ENCODE results near the gene PTGES3L. TPM values are rescaled to one million over a fixed set of nuclear protein-coding genes. Genes with fewer than 3 reads are reported as not detected.

Gene PTGES3L
- total and polyA plus RNA-seq, 2 of the 13 experiments (the other 11 are each of a cell fraction or from before 2014, with no cell fraction given) = 1.2 to 2.9 TPM

DNA sequence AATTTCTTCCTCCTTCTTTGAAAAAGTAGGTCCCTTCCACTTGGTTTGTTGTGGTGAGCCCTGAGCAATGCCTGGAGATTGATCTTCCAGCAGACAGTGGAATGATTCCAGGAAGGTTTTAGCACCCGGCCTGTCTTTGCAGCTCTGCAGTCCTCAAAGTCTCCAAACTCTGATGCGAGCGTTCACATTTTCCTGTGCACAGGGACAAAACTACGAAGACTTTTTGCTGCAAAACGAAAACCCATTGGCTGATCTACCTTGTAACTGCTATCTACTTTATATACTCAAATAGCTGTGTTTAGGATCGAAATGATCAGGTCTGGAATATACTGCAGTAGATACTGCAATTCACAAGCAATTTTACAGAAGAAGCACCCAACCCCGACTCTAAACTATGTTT, 57.6 kb downstream of the PTGES3L start:
- intact Hi-C loops (cut with micrococcal nuclease; ENCODE audit: unreplicated experiment) = no loop called here
- no peaks in the 10 kb centered on the region for H3K36me3 ChIP-seq (replicated peaks in 1 of 2; ENCODE audit: control insufficient read depth in 1 of 2, insufficient read depth in 2 of 2, low read length in 2 of 2)
- no peaks in the 10 kb centered on the region for H4K20me1 ChIP-seq (ENCODE audit: insufficient read depth, low read length)
- CTCF ChIA-PET (ENCODE audit: low intra/inter-chr PET ratio, low total read pairs) = no interaction called here
- H3K9ac ChIP-seq (ENCODE audit: insufficient read depth, low read depth, low read length) = no peak overlapping the region
- no peak for DNase-seq (ENCODE audit: low spot score)
- no peaks in the 10 kb centered on the region for H3K79me2 ChIP-seq (ENCODE audit: insufficient read depth, low read length)
- POLR2A ChIA-PET = no interaction called here
- FAIRE-seq = no peak
- peaks cover 66% of the 10 kb centered on the region for H3K4me1 ChIP-seq (ENCODE audit: insufficient read depth, low read length)
- in situ Hi-C loops (cut with HindIII; ENCODE audit: extremely low pct_ligation_motif_present, low pct_unique_long_range_greater_than_20kb) = no loop called here
- no peaks in the 10 kb centered on the region for H3K9me3 ChIP-seq (ENCODE audit: low read length)
- H3K4me3 ChIP-seq (replicated peaks in 1 of 3; ENCODE audit: insufficient read depth in 1 of 3, low read depth in 2 of 3, low read length in 3 of 3) = no peak overlapping the region
- WGBS (ENCODE audit: low lambda C conversion rate) = 43% methylated on average over 7 of the region's 7 CpGs
- H3K4me2 ChIP-seq (ENCODE audit: low read depth, low read length) = 0 out of 2 replicates have a peak overlapping the region, but pooled peaks have one; percentile 8
- BruUV-seq (replicated peaks) = no TSS peak
- H2AFZ ChIP-seq (ENCODE audit: low read length) = no peak overlapping the region
- H3K27ac ChIP-seq (ENCODE audit: extremely low read length, insufficient read depth, low read length) = no peak overlapping the region
- ATAC-seq = no peak
- TF ChIP-seq ZNF331 (CRISPR knock-in tag; IDR thresholded peaks at IDR 0.05) = no peak
- TF ChIP-seq CCDC6 (CRISPR knock-in tag; IDR thresholded peaks at IDR 0.05) = no peak
- TF ChIP-seq, protein P1, sequence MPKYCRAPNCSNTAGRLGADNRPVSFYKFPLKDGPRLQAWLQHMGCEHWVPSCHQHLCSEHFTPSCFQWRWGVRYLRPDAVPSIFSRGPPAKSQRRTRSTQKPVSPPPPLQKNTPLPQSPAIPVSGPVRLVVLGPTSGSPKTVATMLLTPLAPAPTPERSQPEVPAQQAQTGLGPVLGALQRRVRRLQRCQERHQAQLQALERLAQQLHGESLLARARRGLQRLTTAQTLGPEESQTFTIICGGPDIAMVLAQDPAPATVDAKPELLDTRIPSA (CRISPR knock-in tag; IDR thresholded peaks at IDR 0.05; ENCODE audit: borderline replicate concordance) = no peak
- TF ChIP-seq HNRNPL (IDR thresholded peaks at IDR 0.05; ENCODE audit: low read depth, low read length) = no peak
- TF ChIP-seq ZSCAN29 (CRISPR knock-in tag; conservative IDR thresholded peaks at IDR 0.05) = no peak
- no peak for TF ChIP-seq ZNF660 (CRISPR knock-in tag; IDR thresholded peaks at IDR 0.05; ENCODE audit: borderline replicate concordance, low read depth)
- TF ChIP-seq BCL6 (CRISPR knock-in tag; IDR thresholded peaks at IDR 0.05) = peak; percentile 15; the same call in 1 of the 2 replicates
- TF ChIP-seq MIER2 (CRISPR knock-in tag; IDR thresholded peaks at IDR 0.05) = no peak
- TF ChIP-seq FOXK2 (IDR thresholded peaks at IDR 0.05) = no peak
- TF ChIP-seq CBX2 (IDR thresholded peaks at IDR 0.05; ENCODE audit: low read depth, low read length) = peak; percentile 91
- peak; percentile 58; the same call in 1 of the 2 replicates for TF ChIP-seq CBX2 (CRISPR knock-in tag; IDR thresholded peaks at IDR 0.05; ENCODE audit: low read depth)
- no peaks in the 10 kb centered on the region for H3K27me3 ChIP-seq (ENCODE audit: control insufficient read depth in 1 of 2, insufficient read depth in 2 of 2, low read length in 2 of 2)

All from HepG2 (cell line).